Heart left ventricle (tissue), 16 donors: ENCODE data around the gene NENF. TPM values are rescaled to one million over a fixed set of nuclear protein-coding genes. Genes with fewer than 3 reads are reported as not detected.

Experiments
- ATAC-seq, 4 donors: fragments of 200-7000 bp; cut with Tn5 transposase; one replicate each; pipeline ENCODE4 v1.9.1; 2020 to 2022; ENCODE audit warnings: moderate library complexity in 4 of 4, mild to moderate bottlenecking in 3 of 4, moderate number of reproducible peaks in 1 of 4
- DNase-seq, 5 donors: peaks; one replicate each; pipeline ENCODE4 v3.0.0-alpha.2; 2020
- H3K27ac ChIP-seq, 12 donors: fragments of 200-600 bp; sonication (generic) in 4 of 12; one replicate each; pipeline versions ENCODE4 v1.5.0 to v1.8.0; 2016 to 2022; ENCODE audit warnings: mild to moderate bottlenecking in 2 of 12
- H3K27me3 ChIP-seq, 9 donors: fragments of 200-600 bp; sonication (generic) in 2 of 9; one replicate each; pipeline versions ENCODE4 v1.5.1 to v1.8.0; 2016 to 2022; ENCODE audit warnings: mild to moderate bottlenecking in 3 of 9
- H3K36me3 ChIP-seq, 9 donors: fragments of 200-600 bp; sonication (generic) in 2 of 9; one replicate each; pipeline versions ENCODE4 v1.5.0 to v1.8.0; 2018 to 2022; ENCODE audit warnings: mild to moderate bottlenecking in 2 of 9
- H3K4me1 ChIP-seq, 12 donors: fragments of 200-600 bp; sonication (generic) in 4 of 12; one replicate each; pipeline versions ENCODE4 v1.5.0 to v1.8.0; 2016 to 2022; ENCODE audit warnings: mild to moderate bottlenecking in 3 of 12
- H3K4me3 ChIP-seq, 12 donors: fragments of 200-600 bp; sonication (generic) in 4 of 12; one replicate each; pipeline versions ENCODE4 v1.5.0 to v1.8.0; 2017 to 2022; ENCODE audit warnings: mild to moderate bottlenecking in 9 of 12, moderate library complexity in 4 of 12
- H3K9me3 ChIP-seq, 12 donors: fragments of 200-600 bp; sonication (generic) in 4 of 12; one replicate each; pipeline versions ENCODE4 v1.5.0 to v1.8.0; 2016 to 2022; ENCODE audit warnings: mild to moderate bottlenecking in 1 of 12
- POLR2A ChIP-seq, 2 donors: fragments of 450-650 bp; IDR thresholded peaks; one replicate each; pipeline ENCODE4 v1.6.1; 2017; ENCODE audit warnings: antibody characterized with exemption in 2 of 2, mild to moderate bottlenecking in 2 of 2, moderate library complexity in 2 of 2
- WGBS, 4 donors: extraction: QIAGEN DNeasy Blood & Tissue Kit in 2 of 4; methylation state at CpG; one replicate each; pipeline versions ENCODE4 v1.1.5 to v1.1.7; 2013 to 2018; 5-methylcytosine and 5-hydroxymethylcytosine counted together
- intact Hi-C, 10 donors: fragments of 100-400 bp; cut with DNase I; formaldehyde crosslinking; loops; one replicate each; pipeline versions ENCODE4 v1.11.1 to v1.14.2; 2022
- polyA plus RNA-seq, 2 donors: library from polyadenylated mRNA; stranded (reverse); fragments of 200-250 nt; gene quantifications; one replicate each; pipeline ENCODE4 v1.2.3, GENCODE V29; 2013
- total RNA-seq, 9 donors: library from RNA; depleted of rRNA in 2 of 9; stranded (reverse); fragments of >200 nt in 2 of 9; fragmentation: NEBNext Ultra II Directional in 3 of 9; extraction: Animal tissue kit (Norgen Biotek cat#: 25700) in 3 of 9; gene quantifications; one replicate each; pipeline versions ENCODE4 v1.1.0 to v1.2.4, GENCODE V29; 2016 to 2023
- TF ChIP-seq, protein P1 (sequence below), 12 donors: fragments of 200-600 bp; sonication (generic) in 4 of 12; IDR thresholded peaks; one replicate each; pipeline versions ENCODE4 v1.5.0 to v1.8.0; 2018 to 2022; ENCODE audit warnings: antibody characterized with exemption in 12 of 12, mild to moderate bottlenecking in 5 of 12
- donor health status: ischemic (EF 13 %, LVEDD 7.1; RV severe dilation, severe dysfunction).
- donor health status: healthy with polysubstance abuse.
- donor health status: DM: no; HTN: yes; CAD: no.
- donor health status: DM: no; HTN: no; CAD: no.
- donor health status: ischemic (EF 25% LVEDD 6.9; RV normal size, moderate dysfunction).
- donor health status: ischemic (EF 25% LVEDD 5.7; RV mildly dilated, moderate dysfunction).
- donor health status: healthy.
- donor health status: DM: yes; HTN: yes; CAD: no.
- donor health status: ischemic (EF 35%, LVEDD 5.7; RV mildly dilated, moderate dysfunction).
- donor health status: nonischemic (EF 11% LVEDD 7.7; RV severe dilation, severe dysfunction).
- donor health status: DM: yes; HTN: yes; CAD: no.
- donor health status: PGD.
- donor health status: ischemic (EF 29% LVEDD 5.4; RV normal size, mild dysfunction).
- donor health status: nonischemic (EF 23%, LVEDD 6.1; RV moderate dilation, normal function).

Gene NENF
- total and polyA plus RNA-seq, 11 donors, result 69.8 to 174 (median 105) TPM

DNA sequence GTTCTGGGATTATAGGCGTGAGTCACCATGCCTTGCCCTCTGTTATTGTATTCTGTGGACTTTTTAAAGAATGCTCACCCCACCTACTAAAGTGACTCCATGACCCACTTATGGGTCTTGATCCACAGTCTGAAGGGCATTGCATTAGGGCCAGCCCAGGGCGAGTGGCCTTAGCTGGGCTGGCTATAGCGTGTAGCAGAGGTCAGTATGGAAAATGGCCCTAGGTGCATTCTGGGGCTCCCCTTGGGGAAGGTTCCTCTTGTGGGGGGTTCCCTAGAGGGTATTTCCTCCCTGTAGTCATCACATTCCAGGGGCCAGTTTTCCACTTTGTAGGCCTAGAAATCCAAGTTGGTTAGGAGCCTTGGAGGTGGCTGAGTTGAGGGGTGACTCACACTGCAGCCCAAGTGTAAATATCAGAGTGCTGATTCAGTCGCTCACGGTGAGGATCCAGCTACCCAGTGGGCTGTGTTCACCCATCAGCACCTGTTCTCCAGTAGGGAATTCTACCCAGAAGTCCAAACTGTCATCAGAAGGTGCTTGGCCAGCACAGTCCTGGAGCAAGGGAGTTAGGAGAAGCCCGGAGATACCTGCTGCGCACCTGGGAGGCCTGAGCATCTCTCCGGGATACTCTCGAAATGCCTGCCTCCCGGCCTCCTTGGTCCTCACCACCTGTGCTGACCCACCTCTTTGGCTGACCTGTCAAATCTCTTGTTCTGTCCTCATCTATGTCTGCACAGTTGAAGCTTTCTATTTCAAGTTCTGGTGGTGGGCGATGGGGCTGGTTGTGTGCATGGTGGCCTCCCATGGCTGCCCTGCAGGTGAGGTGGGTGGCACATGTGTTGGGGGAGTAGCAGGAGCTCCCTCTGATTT is 52.2 kb downstream of the NENF start:
- ATAC-seq (no peak), DNase-seq (no peak)
- H3K4me3 ChIP-seq, result no peak overlapping the region
- no peaks in the 10 kb centered on the region for H3K36me3 ChIP-seq
- no peaks in the 10 kb centered on the region for H3K27me3 ChIP-seq
- intact Hi-C loops, result loop anchor here in 6 of 10 donors (5.0 to 10.0 kb wide), 4 partner anchors 70 to 297 kb away; no protein-coding TSS in a partner anchor
- TF ChIP-seq POLR2A (IDR thresholded peaks at IDR 0.05), result no peak
- TF ChIP-seq, protein P1, sequence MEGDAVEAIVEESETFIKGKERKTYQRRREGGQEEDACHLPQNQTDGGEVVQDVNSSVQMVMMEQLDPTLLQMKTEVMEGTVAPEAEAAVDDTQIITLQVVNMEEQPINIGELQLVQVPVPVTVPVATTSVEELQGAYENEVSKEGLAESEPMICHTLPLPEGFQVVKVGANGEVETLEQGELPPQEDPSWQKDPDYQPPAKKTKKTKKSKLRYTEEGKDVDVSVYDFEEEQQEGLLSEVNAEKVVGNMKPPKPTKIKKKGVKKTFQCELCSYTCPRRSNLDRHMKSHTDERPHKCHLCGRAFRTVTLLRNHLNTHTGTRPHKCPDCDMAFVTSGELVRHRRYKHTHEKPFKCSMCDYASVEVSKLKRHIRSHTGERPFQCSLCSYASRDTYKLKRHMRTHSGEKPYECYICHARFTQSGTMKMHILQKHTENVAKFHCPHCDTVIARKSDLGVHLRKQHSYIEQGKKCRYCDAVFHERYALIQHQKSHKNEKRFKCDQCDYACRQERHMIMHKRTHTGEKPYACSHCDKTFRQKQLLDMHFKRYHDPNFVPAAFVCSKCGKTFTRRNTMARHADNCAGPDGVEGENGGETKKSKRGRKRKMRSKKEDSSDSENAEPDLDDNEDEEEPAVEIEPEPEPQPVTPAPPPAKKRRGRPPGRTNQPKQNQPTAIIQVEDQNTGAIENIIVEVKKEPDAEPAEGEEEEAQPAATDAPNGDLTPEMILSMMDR (IDR thresholded peaks at IDR 0.05), result no peak
- peaks cover 0 to 35% (median 8%) of the 10 kb centered on the region in 12 donors for H3K4me1 ChIP-seq
- no peak overlapping the region for H3K27ac ChIP-seq
- WGBS, 4 donors, result 96 to 97% (median 96%) methylated on average over 10 to 11 of the region's 11 CpGs
- no peaks in the 10 kb centered on the region for H3K9me3 ChIP-seq

DNA sequence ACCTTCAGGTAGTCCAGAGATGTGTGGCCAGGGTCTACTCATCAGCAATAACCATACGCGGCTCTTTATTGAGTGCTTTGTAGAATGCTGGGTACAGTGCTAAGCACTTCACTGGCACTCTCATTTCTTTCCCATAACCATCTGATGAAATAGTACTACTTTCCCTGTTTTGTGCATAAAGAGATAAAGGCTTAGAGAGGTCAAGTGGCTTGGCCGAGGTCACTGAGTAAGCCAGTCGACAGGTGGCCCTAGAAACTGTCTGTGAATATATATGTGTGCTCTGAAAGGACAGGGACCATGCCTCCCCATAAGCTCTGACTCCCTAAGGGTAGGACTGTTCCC is 52.8 kb downstream of the NENF start:
- DNase-seq (no peak), ATAC-seq (peak in 1 of 4 donors; percentile 19)
- 89 to 95% (median 91%) methylated on average over 4 of the region's 4 CpGs for WGBS, 4 donors
- TF ChIP-seq, protein P1 (IDR thresholded peaks at IDR 0.05), result no peak
- intact Hi-C loops, result loop anchor here in 4 of 10 donors (10.0 kb wide), 2 partner anchors 69 to 279 kb away; no protein-coding TSS in a partner anchor
- Histone ChIP-seq H3K36me3 (no peaks in the 10 kb centered on the region), H3K4me1 (peaks cover 0 to 41% (median 8%) of the 10 kb centered on the region in 12 donors), H3K27ac (peak overlapping the region in 1 of 12 donors; percentile 15), H3K4me3 (no peak overlapping the region), H3K27me3 (no peaks in the 10 kb centered on the region), H3K9me3 (no peaks in the 10 kb centered on the region)

DNA sequence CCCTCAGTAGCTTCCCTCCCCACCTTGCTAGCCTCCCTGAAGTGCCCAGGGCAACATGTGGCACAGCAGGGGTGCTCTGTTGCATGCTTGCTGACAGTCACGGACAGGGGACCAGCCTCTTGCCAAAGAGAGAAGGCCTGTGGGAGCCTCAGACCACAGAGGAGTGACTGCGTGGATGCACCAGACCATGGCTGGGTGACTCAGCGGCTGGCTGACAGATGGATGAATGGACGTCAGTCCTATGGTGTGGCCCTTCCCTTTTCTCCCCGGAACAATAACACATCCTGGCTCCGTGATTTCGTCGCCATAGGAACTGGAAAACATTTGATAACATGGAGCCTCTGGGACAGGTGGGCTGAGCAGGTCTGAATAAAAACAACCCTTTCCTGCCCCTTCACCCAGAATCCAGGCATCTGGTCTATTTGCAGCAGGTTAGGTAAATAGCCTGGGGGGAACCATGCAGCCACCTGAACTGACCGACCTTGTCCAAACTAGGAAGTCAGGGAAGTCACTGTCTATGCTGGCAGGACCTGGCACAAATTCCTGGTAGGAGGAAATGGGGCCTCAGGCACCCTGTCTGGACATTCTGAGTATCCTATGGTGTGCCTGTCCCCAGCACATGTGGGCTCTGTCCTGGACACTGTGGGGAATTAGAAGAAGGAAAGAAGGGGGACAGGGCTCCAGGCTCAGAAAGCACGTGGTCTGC is 53.3 kb downstream of the NENF start:
- H3K9me3 ChIP-seq, result no peaks in the 10 kb centered on the region
- peaks cover 0 to 46% (median 8%) of the 10 kb centered on the region in 12 donors for H3K4me1 ChIP-seq
- intact Hi-C loops, result loop anchor here in 4 of 10 donors (10.0 kb wide), 2 partner anchors 69 to 279 kb away; no protein-coding TSS in a partner anchor
- peak overlapping the region in 1 of 12 donors; percentile 15 for H3K27ac ChIP-seq
- ATAC-seq (peak; percentile 53 to 82 (median 74)), DNase-seq (peak; percentile 39 to 74 (median 61))
- no peak overlapping the region for H3K4me3 ChIP-seq
- H3K27me3 ChIP-seq, result no peaks in the 10 kb centered on the region
- TF ChIP-seq, protein P1 (IDR thresholded peaks at IDR 0.05), result no peak
- TF ChIP-seq POLR2A (IDR thresholded peaks at IDR 0.05), result no peak
- no peaks in the 10 kb centered on the region for H3K36me3 ChIP-seq
- 44 to 61% (median 53%) methylated on average over 7 to 10 of the region's 10 CpGs for WGBS, 4 donors

DNA sequence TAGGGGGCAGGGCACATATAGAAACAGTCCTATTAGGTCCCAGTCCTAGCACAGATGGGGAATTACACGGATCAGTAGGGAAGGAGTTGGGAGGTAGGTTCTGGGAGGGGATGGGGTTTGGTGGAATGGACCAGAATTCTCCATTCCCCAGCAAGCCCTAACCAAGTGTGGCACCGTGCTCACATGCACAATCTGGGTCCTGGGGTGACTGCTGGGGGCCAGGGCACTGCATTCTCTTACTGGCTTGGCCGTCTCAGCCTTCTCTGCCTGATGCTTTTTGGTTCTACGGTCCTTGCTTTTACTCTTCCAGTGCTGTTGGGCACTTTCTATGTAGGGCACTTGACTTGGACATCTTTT is 53.9 kb downstream of the NENF start:
- intact Hi-C loops, result loop anchor here in 4 of 10 donors (10.0 kb wide), 2 partner anchors 68 to 278 kb away; no protein-coding TSS in a partner anchor

More for the DNA sequence above, 53.9 kb downstream of the NENF start:
- H3K4me3 ChIP-seq, result no peak overlapping the region
- no peaks in the 10 kb centered on the region for H3K9me3 ChIP-seq
- WGBS, 4 donors, result 89 to 94% (median 91%) methylated on average over 4 of the region's 4 CpGs
- TF ChIP-seq, protein P1 (IDR thresholded peaks at IDR 0.05), result no peak
- TF ChIP-seq POLR2A (IDR thresholded peaks at IDR 0.05), result no peak
- H3K36me3 ChIP-seq, result no peaks in the 10 kb centered on the region
- no peak for DNase-seq
- peaks cover 0 to 50% (median 8%) of the 10 kb centered on the region in 12 donors for H3K4me1 ChIP-seq
- no peak for ATAC-seq
- H3K27me3 ChIP-seq, result no peaks in the 10 kb centered on the region
- H3K27ac ChIP-seq, result no peak overlapping the region
